Measurements from ENCODE around the gene AGRN. TPM values are rescaled to one million over a fixed set of nuclear protein-coding genes. Genes with fewer than 3 reads are reported as not detected.

Gene AGRN
- total RNA-seq, 1 donor from 2014 or later: 166 TPM

DNA sequence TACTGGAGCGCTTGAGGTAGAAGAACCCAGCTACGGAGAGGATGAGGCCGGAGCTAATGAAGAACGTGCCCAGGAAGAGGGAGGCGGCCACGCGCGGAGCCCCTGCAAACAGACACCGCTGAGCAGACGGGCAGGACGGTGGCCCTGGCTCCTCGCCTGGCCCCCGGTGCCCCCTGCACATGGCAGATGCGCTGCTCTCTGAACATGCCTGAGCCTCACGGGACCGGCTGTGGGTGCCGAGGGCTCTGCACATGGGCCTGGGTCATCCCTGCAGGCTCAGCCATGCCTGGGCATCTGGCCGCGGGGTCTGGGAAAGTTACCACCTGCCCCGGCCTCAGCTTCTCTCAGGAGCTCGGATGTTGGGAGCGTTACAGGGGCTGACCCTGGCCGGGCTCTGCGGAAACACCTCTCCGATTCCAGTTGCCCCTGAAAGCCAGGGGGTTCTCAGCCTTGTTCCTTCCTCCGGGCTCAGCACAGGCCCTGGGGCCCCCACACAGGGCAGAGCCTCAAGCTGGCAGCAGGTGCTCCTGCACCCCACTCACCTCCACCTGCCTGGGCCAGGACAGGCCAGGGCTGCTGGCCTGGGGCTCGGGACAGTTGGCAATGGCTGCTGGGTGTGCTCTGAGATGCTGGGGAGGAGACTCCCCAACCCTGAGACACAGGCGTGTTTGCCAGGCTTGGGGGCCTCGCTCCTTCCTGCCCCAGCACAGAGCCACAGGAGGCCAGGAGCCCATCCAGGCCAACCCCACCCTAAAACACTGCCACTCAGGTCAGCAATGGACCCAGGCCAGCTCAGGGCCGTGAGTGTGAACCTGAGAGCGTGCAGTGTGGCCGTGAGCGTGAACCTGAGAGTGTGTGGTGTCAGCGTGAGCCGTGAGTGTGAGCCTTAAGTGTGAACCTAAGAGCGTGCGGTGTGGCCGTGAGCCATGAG is 66.3 kb downstream of the AGRN start:
- H3K36me3 Mint-ChIP-seq: no peaks in the 10 kb centered on the region
- no peaks in the 10 kb centered on the region for H3K9me3 Mint-ChIP-seq

DNA sequence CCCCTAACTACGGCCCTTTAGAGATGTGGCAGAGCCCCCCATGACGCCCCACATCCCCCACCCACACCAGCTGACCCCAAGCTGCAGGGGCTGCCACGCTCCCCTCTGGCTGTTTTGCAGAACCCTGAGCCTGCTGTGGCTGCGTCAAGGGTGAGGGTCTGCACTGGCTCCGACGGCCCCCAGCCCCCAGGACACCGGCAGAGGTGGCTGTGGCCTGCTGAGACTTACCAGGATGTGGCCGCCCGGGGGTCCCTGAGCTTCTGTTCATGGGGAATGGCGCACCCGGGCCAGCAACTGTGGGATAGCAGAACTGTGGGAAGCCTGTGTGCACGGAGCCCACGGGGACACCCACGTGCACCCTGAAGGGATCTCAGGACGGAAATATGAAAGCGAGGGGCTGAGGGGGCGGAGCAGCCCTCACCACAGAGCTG is 67.0 kb downstream of the AGRN start:
- H3K4me3 Mint-ChIP-seq: no peak overlapping the region
- no peak overlapping the region for H3K27ac Mint-ChIP-seq
- TF ChIP-seq, protein P1, sequence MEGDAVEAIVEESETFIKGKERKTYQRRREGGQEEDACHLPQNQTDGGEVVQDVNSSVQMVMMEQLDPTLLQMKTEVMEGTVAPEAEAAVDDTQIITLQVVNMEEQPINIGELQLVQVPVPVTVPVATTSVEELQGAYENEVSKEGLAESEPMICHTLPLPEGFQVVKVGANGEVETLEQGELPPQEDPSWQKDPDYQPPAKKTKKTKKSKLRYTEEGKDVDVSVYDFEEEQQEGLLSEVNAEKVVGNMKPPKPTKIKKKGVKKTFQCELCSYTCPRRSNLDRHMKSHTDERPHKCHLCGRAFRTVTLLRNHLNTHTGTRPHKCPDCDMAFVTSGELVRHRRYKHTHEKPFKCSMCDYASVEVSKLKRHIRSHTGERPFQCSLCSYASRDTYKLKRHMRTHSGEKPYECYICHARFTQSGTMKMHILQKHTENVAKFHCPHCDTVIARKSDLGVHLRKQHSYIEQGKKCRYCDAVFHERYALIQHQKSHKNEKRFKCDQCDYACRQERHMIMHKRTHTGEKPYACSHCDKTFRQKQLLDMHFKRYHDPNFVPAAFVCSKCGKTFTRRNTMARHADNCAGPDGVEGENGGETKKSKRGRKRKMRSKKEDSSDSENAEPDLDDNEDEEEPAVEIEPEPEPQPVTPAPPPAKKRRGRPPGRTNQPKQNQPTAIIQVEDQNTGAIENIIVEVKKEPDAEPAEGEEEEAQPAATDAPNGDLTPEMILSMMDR (conservative IDR thresholded peaks at IDR 0.05): no peak
- no peaks in the 10 kb centered on the region for H3K9me3 Mint-ChIP-seq
- H3K36me3 Mint-ChIP-seq: no peaks in the 10 kb centered on the region
- H3K4me1 Mint-ChIP-seq (ENCODE audit: unreplicated experiment): no peaks in the 10 kb centered on the region
- no peaks in the 10 kb centered on the region for H3K27me3 Mint-ChIP-seq
- peak; percentile 69 for DNase-seq (ENCODE audit: extremely low spot score, unreplicated experiment)

More for the DNA sequence above, 66.3 kb downstream of the AGRN start:
- Mint-ChIP-seq H3K4me3 (no peak overlapping the region), H3K27ac (no peak overlapping the region), H3K27me3 (no peaks in the 10 kb centered on the region), H3K4me1 (ENCODE audit: unreplicated experiment) (no peaks in the 10 kb centered on the region)
- TF ChIP-seq, protein P1 (conservative IDR thresholded peaks at IDR 0.05): no peak
- peak; percentile 66 for DNase-seq (ENCODE audit: extremely low spot score, unreplicated experiment)

DNA sequence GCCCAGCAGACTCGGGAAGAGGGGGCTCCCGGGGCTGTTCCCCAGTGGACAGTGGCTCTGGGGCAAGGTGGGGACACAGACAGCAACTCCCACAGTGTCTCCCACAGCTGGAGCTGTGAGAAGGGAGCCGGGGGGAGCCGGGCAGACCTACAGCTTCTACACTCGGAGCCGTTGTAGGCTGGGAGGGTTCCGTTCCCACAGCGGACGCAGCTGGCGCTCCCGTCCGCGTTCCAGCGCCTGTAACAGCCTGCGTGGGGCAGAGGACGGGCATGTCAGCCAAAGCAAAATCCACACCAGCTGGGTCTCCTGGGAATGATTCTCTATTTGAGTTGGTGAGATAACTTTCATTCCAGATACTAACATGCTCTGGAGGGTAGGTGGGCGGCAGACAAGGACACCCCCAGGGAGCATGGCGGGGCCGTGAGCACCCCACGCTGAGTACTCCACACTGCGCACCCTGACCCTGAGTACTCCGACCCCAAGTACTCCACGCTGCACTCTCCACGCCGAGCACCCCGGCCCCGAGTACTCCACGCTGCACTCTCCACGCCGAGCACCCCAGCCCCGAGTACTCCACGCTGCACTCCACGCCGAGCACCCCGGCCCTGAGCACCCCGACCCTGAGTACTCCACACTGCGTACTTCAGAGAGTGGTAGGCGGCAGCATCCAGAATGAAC is 67.6 kb downstream of the AGRN start:
- Mint-ChIP-seq H3K4me1 (ENCODE audit: unreplicated experiment) (no peaks in the 10 kb centered on the region), H3K9me3 (no peaks in the 10 kb centered on the region), H3K27ac (no peak overlapping the region), H3K27me3 (no peaks in the 10 kb centered on the region), H3K36me3 (no peaks in the 10 kb centered on the region), H3K4me3 (no peak overlapping the region)
- TF ChIP-seq, protein P1 (conservative IDR thresholded peaks at IDR 0.05): no peak
- DNase-seq (ENCODE audit: extremely low spot score, unreplicated experiment): peak; percentile 59

DNA sequence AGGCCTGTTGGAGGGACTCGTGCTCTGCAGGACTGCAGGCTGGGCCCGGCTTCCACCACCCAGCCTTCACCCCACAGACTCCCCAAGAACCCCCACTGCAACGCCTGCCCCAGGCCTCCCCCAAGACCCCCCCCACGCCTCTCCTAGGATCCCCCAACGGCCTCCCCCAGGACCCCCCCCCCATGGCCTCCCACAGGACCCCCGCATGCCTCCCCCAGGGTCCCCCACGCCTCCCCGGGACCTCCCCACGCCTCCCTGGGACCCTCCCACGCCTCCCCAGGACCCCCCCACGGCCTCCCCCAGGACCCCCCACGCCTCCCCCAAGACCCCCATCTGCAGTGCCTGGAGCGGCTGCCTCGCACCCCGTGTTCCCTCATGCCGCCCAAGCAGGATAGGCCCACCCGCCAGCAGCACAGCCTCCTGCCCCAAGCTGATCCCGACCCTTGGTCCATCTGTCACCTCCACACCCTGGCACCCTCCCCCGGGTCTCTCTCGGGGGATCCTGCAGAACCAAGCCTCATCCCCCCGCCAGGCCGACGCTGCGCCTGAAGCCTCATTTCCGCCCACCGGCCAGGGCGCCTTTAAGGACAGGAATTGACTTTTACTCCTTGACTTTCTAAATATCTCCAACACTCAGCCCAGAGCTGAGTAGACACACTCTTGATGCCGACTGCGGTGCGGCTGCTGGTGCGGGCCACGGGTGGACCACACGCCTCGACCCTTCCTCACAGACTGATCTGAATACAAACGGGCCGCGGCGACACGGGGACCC is 68.3 kb downstream of the AGRN start:
- no peak overlapping the region for H3K27ac Mint-ChIP-seq
- H3K9me3 Mint-ChIP-seq: no peaks in the 10 kb centered on the region
- TF ChIP-seq, protein P1 (conservative IDR thresholded peaks at IDR 0.05): no peak
- no peak overlapping the region for H3K4me3 Mint-ChIP-seq
- H3K27me3 Mint-ChIP-seq: no peaks in the 10 kb centered on the region
- DNase-seq (ENCODE audit: extremely low spot score, unreplicated experiment): peak; percentile 64
- H3K36me3 Mint-ChIP-seq: no peaks in the 10 kb centered on the region
- no peaks in the 10 kb centered on the region for H3K4me1 Mint-ChIP-seq (ENCODE audit: unreplicated experiment)
